ENCODE measurements around the gene TNFRSF1A. TPM values are rescaled to one million over a fixed set of nuclear protein-coding genes. Genes with fewer than 3 reads are reported as not detected.
"Not testable (repeated sequence)": the region's sequence is repeated elsewhere in the genome, so short reads cannot be mapped to it uniquely, and the experiment has no call there.

Gene TNFRSF1A
- total and polyA plus RNA-seq, 10 donors = 22.5 to 578 (median 211) TPM

DNA sequence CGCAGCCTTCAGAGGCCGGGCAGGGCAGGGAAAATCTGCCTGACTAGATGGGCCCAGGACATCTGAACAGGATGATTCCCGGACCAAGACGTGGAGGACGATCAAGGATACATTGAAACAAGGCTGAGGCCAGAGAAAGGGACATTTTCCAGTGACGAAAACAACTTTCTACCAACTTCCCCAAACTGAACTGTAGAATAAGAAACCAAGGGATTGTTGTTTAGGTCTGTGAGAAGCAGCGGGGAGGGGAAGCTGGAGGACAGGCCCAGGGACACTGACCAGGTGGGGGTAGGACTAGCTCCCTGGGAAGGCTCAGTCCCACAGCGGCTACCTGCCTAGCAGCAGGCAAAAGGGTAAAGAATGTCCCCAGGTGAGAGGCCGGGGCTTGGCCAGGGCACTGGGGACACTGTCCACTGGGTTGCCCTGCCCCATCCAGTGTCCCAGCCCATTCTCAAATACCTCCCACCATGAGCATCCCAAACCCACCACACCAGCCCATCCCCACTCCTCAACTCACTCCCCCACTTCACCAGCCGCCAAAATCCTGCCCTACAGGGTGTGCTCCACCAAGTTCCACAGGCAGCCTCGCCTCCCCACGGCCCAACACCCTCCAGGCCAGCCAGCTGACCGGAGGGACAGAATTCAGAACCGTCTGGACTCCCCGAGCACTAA, 995 bp downstream of the TNFRSF1A start:
- peak overlapping the region; percentile 86 to 99 (median 96) for H3K27ac ChIP-seq
- peaks cover 42 to 99% (median 77%) of the 10 kb centered on the region in 6 donors for H3K4me1 ChIP-seq
- no peaks in the 10 kb centered on the region for H3K36me3 ChIP-seq
- TF ChIP-seq POLR2AphosphoS5 (IDR thresholded peaks at IDR 0.05) (peak in 1 of 3 donors; percentile 71), POLR2A (IDR thresholded peaks at IDR 0.05) (no peak)
- H3K27me3 ChIP-seq (replicated peaks in 1 of 7) = peaks cover 0 to 71% (median 0%) of the 10 kb centered on the region in 7 donors
- WGBS, 5 donors = 0 to 4% (median 1%) methylated on average over 15 of the region's 15 CpGs
- intact Hi-C loops (cut with DNase I; ENCODE audit: low total_unique reads) = no loop called here
- H3K4me3 ChIP-seq = peak overlapping the region; percentile 64 to 97 (median 88)
- no peaks in the 10 kb centered on the region for H3K9me3 ChIP-seq
- peak; percentile 85 for DNase-seq

DNA sequence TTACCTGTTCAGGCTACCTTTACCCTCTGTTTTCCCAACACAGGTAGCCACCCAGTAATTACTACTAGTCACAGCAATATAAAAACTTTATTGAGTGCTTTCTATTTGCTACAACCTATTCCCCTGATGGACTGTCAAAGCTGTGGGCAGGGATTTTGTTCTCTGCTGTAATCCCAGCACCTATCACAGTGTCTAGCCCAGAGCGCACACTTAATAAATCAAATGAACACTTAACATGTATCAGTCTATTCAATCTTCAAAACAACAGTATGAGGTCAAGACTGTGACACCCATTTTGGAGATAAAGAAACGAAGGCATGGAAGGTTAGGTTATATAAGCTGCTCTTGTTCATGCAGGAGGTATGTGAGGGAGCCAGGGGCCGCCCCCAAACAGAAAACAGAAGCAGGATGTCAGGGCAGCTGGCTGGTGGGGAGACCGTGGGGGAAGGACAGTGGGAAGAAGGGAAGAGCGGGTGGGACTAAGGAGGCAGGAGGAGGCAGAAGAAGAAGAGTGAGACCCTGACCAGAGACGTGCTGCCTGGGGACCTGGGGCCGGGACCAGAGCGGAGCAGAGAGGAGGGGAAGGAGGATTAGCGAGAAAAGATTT, 1.7 kb downstream of the TNFRSF1A start:
- intact Hi-C loops (cut with DNase I; ENCODE audit: low total_unique reads) = no loop called here
- WGBS, 5 donors = 1 to 4% (median 2%) methylated on average over 9 of the region's 9 CpGs
- no peaks in the 10 kb centered on the region for H3K9me3 ChIP-seq
- peaks cover 0 to 69% (median 0%) of the 10 kb centered on the region in 7 donors for H3K27me3 ChIP-seq (replicated peaks in 1 of 7)
- peak overlapping the region; percentile 86 to 99 (median 96) for H3K27ac ChIP-seq
- peak; percentile 83 for DNase-seq
- H3K4me1 ChIP-seq = peaks cover 46 to 99% (median 77%) of the 10 kb centered on the region in 6 donors
- peak overlapping the region; percentile 64 to 97 (median 88) for H3K4me3 ChIP-seq
- TF ChIP-seq, protein P1, sequence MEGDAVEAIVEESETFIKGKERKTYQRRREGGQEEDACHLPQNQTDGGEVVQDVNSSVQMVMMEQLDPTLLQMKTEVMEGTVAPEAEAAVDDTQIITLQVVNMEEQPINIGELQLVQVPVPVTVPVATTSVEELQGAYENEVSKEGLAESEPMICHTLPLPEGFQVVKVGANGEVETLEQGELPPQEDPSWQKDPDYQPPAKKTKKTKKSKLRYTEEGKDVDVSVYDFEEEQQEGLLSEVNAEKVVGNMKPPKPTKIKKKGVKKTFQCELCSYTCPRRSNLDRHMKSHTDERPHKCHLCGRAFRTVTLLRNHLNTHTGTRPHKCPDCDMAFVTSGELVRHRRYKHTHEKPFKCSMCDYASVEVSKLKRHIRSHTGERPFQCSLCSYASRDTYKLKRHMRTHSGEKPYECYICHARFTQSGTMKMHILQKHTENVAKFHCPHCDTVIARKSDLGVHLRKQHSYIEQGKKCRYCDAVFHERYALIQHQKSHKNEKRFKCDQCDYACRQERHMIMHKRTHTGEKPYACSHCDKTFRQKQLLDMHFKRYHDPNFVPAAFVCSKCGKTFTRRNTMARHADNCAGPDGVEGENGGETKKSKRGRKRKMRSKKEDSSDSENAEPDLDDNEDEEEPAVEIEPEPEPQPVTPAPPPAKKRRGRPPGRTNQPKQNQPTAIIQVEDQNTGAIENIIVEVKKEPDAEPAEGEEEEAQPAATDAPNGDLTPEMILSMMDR (IDR thresholded peaks at IDR 0.05 in 8 of 11, conservative IDR thresholded peaks at IDR 0.05 in 3 of 11) = no peak
- peak in 2 of 3 donors; percentile 58 to 69 for TF ChIP-seq POLR2AphosphoS5 (IDR thresholded peaks at IDR 0.05)
- TF ChIP-seq POLR2A (IDR thresholded peaks at IDR 0.05) = peak in 1 of 3 donors; percentile 19
- H3K36me3 ChIP-seq = peaks cover 0 to under 1% (median 0%) of the 10 kb centered on the region in 6 donors

DNA sequence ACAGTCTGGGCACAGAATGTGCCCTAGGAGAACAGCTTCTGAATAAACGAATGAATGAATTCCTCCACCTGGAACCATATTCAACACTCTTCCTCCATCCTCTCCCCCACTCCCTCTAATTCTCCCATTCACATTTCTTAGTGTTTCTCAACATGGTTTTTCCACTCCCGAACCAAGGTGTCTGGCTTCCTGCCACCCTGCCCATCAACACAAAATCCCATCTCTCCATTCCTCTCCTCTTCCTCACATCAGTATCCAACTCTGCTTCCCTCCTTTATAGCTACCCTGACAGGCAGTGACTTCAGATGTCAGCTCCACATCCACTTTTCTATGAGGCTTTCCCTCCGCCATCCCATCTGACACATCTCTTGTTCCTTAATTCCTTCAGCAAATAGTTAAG, 2.9 kb downstream of the TNFRSF1A start:
- TF ChIP-seq POLR2AphosphoS5 (IDR thresholded peaks at IDR 0.05) (no peak), POLR2A (IDR thresholded peaks at IDR 0.05) (no peak)
- TF ChIP-seq, protein P1 (IDR thresholded peaks at IDR 0.05 in 8 of 11, conservative IDR thresholded peaks at IDR 0.05 in 3 of 11) = no peak
- H3K27me3 ChIP-seq (replicated peaks in 1 of 7) = peaks cover 0 to 76% (median 0%) of the 10 kb centered on the region in 7 donors
- intact Hi-C loops (cut with DNase I; ENCODE audit: low total_unique reads) = loop anchor here (10.0 kb wide), 2 partner anchors 126 to 206 kb away; no protein-coding TSS in a partner anchor

DNA sequence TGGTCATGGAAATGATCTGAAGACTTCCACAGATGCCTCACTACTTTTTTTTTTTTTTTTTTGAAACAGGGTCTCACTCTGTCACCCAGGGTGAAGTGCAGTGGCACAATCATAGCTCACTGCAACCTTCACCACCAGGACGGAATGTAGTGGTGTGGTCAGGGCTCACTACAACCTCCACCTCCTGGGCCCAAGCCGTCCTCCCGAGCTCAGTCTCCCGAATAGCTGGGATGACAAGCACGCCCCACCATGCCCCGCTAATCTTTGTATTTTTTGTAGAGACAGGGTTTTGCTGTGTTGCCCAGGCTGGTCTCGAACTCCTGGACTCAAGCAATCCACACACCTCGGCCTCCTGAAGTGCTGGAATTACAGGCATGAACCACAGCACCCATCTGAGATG, 3.3 kb downstream of the TNFRSF1A start:
- peaks cover 0 to 17% (median 11%) of the 10 kb centered on the region in 6 donors for H3K36me3 ChIP-seq
- peaks cover 0 to 76% (median 0%) of the 10 kb centered on the region in 7 donors for H3K27me3 ChIP-seq (replicated peaks in 1 of 7)
- H3K9me3 ChIP-seq = not testable (repeated sequence)
- DNase-seq = peak; percentile 70
- peaks cover 57 to 99% (median 81%) of the 10 kb centered on the region in 6 donors for H3K4me1 ChIP-seq
- peak overlapping the region; percentile 64 to 97 (median 88) for H3K4me3 ChIP-seq
- intact Hi-C loops (cut with DNase I; ENCODE audit: low total_unique reads) = loop anchor here (10.0 kb wide), 2 partner anchors 126 to 206 kb away; no protein-coding TSS in a partner anchor
- WGBS, 5 donors = 31 to 55% (median 43%) methylated on average over 8 of the region's 8 CpGs
- peak overlapping the region; percentile 86 to 99 (median 96) for H3K27ac ChIP-seq

More for the DNA sequence above, 2.9 kb downstream of the TNFRSF1A start:
- Histone ChIP-seq H3K4me1 (peaks cover 57 to 99% (median 81%) of the 10 kb centered on the region in 6 donors), H3K27ac (peak overlapping the region; percentile 86 to 99 (median 96)), H3K36me3 (peaks cover 0 to 13% (median 7%) of the 10 kb centered on the region in 6 donors), H3K9me3 (no peaks in the 10 kb centered on the region), H3K4me3 (peak overlapping the region; percentile 64 to 97 (median 88))
- 18 to 30% (median 22%) methylated on average over 3 of the region's 3 CpGs for WGBS, 5 donors
- no peak for DNase-seq

All from spleen (tissue), 11 donors.